ENCODE measurements around the gene GLDC. TPM values are rescaled to one million over a fixed set of nuclear protein-coding genes. Genes with fewer than 3 reads are reported as not detected.

Gene GLDC
- total RNA-seq, 1 donor from 2014 or later = 2.6 TPM

DNA sequence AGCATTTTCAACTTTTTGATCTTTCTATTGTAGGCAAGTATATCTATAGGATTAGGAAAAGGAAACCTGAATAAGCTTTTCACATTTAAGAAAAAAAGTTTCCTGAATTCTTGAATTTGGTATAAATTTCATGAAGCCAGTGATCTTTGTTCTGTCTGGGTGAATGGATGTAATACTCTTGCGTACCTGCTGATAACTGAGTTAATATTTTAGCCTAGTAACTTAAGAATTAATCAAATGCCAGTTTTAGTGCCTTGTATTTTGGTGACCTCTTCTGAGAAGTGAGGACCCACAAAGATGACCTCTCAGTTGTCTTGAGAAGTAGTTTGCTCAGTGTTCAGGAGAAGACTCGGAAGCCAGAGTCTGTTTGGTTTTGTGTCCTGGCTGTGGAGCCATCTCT is 154.7 kb downstream of the GLDC start:
- Mint-ChIP-seq H3K4me1 (no peaks in the 10 kb centered on the region), H3K36me3 (ENCODE audit: low read depth) (peaks cover 73% of the 10 kb centered on the region), H3K9me3 (no peaks in the 10 kb centered on the region), H3K27ac (no peak overlapping the region), H3K27me3 (no peaks in the 10 kb centered on the region), H3K4me3 (no peak overlapping the region)
- DNase-seq (no peak), ATAC-seq (ENCODE audit: low read depth) (no peak)
- ChIA-PET CTCF (no interaction called here), POLR2A (interaction anchor here (1.4 kb wide), 1 partner anchor 77 kb away, joined by 3 read pairs; the partner anchor contains the start of gene UHRF2)
- intact Hi-C loops (cut with micrococcal nuclease) = loop anchor here (10.0 kb wide), 1 partner anchor 174 kb away; no protein-coding TSS in a partner anchor
- no peak for TF ChIP-seq CTCF (IDR thresholded peaks at IDR 0.05)

GRCh38 chr9:6489099-6489498 is 156.4 kb downstream of the GLDC start:
- ATAC-seq (ENCODE audit: low read depth) (no peak), DNase-seq (no peak)
- Mint-ChIP-seq H3K4me1 (no peaks in the 10 kb centered on the region), H3K27ac (no peak overlapping the region), H3K9me3 (no peaks in the 10 kb centered on the region), H3K4me3 (no peak overlapping the region), H3K36me3 (ENCODE audit: low read depth) (peaks cover 69% of the 10 kb centered on the region), H3K27me3 (no peaks in the 10 kb centered on the region)
- intact Hi-C loops (cut with micrococcal nuclease) = no loop called here
- CTCF ChIA-PET = interaction anchor here (1.8 kb wide), 1 partner anchor 79 kb away, joined by 4 read pairs; no protein-coding TSS in a partner anchor
- no peak for TF ChIP-seq CTCF (IDR thresholded peaks at IDR 0.05)
- POLR2A ChIA-PET = no interaction called here

DNA sequence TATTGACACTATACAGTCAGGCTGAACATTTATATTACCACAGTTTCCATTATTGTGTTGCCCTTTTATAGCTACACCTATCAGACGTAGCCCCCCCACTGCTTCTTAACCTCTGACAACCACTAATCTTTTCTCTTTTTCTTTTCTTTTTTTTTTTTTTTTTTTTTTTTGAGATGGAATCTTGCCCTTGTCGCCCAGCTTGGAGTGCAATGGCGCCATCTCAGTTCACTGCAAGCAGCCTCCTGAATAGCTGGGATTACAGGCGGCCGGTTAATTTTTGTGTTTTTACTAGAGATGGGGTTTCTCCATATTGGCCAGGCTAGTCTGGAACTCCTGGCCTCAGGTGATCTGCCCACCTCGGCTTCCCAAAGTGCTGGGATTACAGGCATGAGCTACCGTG is 157.1 kb downstream of the GLDC start:
- Mint-ChIP-seq H3K27me3 (no peaks in the 10 kb centered on the region), H3K27ac (no peak overlapping the region), H3K36me3 (ENCODE audit: low read depth) (peaks cover 68% of the 10 kb centered on the region), H3K4me1 (no peaks in the 10 kb centered on the region), H3K9me3 (no peaks in the 10 kb centered on the region), H3K4me3 (no peak overlapping the region)
- intact Hi-C loops (cut with micrococcal nuclease) = no loop called here
- POLR2A ChIA-PET = interaction anchor here (0.7 to 1.0 kb wide), 2 partner anchors 24 to 76 kb away, joined by 5 to 8 read pairs; partner anchors contain the start of gene UHRF2
- DNase-seq = no peak
- CTCF ChIA-PET = interaction anchor here (0.6 to 1.8 kb wide), 3 partner anchors 75 to 135 kb away, joined by 3 to 4 read pairs (median 3); no protein-coding TSS in a partner anchor
- ATAC-seq (ENCODE audit: low read depth) = no peak
- no peak for TF ChIP-seq CTCF (IDR thresholded peaks at IDR 0.05)

DNA sequence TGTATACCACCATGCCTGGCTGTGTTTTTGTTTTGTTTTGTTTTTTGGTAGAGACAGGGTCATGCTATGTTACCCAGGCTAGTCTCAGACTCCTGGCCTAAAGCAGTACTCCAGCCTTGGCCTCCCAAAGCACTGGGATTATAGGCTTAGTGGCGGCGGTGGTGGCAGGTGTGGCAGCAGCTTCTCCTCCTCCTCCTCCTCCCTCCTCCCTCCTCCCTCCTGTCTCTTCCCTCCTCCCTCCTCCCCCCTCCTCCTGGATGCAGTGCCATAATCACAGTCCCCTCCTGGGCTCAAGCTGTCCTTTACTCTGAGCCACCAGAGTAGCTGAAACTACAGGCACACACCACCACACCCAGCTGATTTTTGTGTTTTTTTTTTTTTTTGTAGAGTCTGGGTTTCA is 161.3 kb downstream of the GLDC start:
- TF ChIP-seq CTCF (IDR thresholded peaks at IDR 0.05) = no peak
- H3K4me1 Mint-ChIP-seq = no peaks in the 10 kb centered on the region
- CTCF ChIA-PET = no interaction called here
- no peak overlapping the region for H3K27ac Mint-ChIP-seq
- intact Hi-C loops (cut with micrococcal nuclease) = no loop called here
- H3K9me3 Mint-ChIP-seq = no peaks in the 10 kb centered on the region
- POLR2A ChIA-PET = no interaction called here
- ATAC-seq (ENCODE audit: low read depth) (no peak), DNase-seq (no peak)
- H3K27me3 Mint-ChIP-seq = no peaks in the 10 kb centered on the region
- H3K36me3 Mint-ChIP-seq (ENCODE audit: low read depth) = peaks cover 53% of the 10 kb centered on the region
- H3K4me3 Mint-ChIP-seq = no peak overlapping the region

Other genes with a start within 250 kb of the GLDC start
- gene UHRF2, start 232.5 kb downstream of the GLDC start, total RNA-seq = 81.1 and 114 TPM in 2 replicates
- gene KDM4C, start 112.2 kb upstream of the GLDC start, total RNA-seq = 90.7 and 113 TPM in 2 replicates